ENCODE data around the gene MYOM1.

- TF ChIP-seq POLR2AphosphoS5 (IDR thresholded peaks at IDR 0.05): no peak
- TF ChIP-seq CTCF (IDR thresholded peaks at IDR 0.05): no peak
- TF ChIP-seq EP300 (IDR thresholded peaks at IDR 0.05): no peak
Measured at GRCh38 chr18:3061581-3062312, 158.0 kb downstream of the MYOM1 start.

Measured in esophagus muscularis mucosa (tissue), 4 donors.